H9 (cell line): Measurements from ENCODE around the gene ZHX3. TPM values are rescaled to one million over a fixed set of nuclear protein-coding genes. Genes with fewer than 3 reads are reported as not detected.

Experiments used
- DNase-seq: peaks from one replicate; pipeline ENCODE4 v3.0.0-alpha.2; 2017
- H2AFZ ChIP-seq: one replicate; pipeline ENCODE4 v1.6.1; 2013; ENCODE audit warnings: mild to moderate bottlenecking, low read length, control low read depth, moderate library complexity
- H2AK5ac ChIP-seq: 2 replicates; pipeline ENCODE4 v1.6.1; 2013; ENCODE audit warnings: low read length, control low read depth, mixed read lengths; ENCODE audit not compliant: insufficient read length
- H2BK120ac ChIP-seq: one replicate; pipeline ENCODE4 v1.6.1; 2013; ENCODE audit warnings: low read depth, mild to moderate bottlenecking, low read length, control low read depth, inconsistent platforms; ENCODE audit not compliant: poor library complexity, severe bottlenecking
- H2BK12ac ChIP-seq: 2 replicates; pipeline ENCODE4 v1.6.1; 2013; ENCODE audit warnings: low read length, control low read depth, mixed read lengths, low read depth; ENCODE audit not compliant: insufficient read length
- H2BK15ac ChIP-seq: 2 replicates; pipeline ENCODE4 v1.6.1; 2013; ENCODE audit warnings: low read depth, low read length, control low read depth
- H2BK20ac ChIP-seq: one replicate; pipeline ENCODE4 v1.6.1; 2013; ENCODE audit warnings: low read depth, mild to moderate bottlenecking, low read length, control low read depth, inconsistent platforms; ENCODE audit not compliant: poor library complexity, severe bottlenecking
- H2BK5ac ChIP-seq: 2 replicates; pipeline ENCODE4 v1.6.1; 2013; ENCODE audit warnings: low read length, control low read depth, mixed read lengths; ENCODE audit not compliant: insufficient read length
- H3K14ac ChIP-seq: 2 replicates; pipeline ENCODE4 v1.6.1; 2013; ENCODE audit warnings: low read length, control low read depth; ENCODE audit not compliant: insufficient read depth
- H3K18ac ChIP-seq: 2 replicates; pipeline ENCODE4 v1.6.1; 2013; ENCODE audit warnings: low read depth, mild to moderate bottlenecking, mixed read lengths, low read length, control low read depth; ENCODE audit not compliant: insufficient read length
- H3K23ac ChIP-seq: 2 replicates; pipeline ENCODE4 v1.6.1; 2013; ENCODE audit warnings: low read length, control low read depth, mixed read lengths, low read depth; ENCODE audit not compliant: insufficient read length
- H3K23me2 ChIP-seq: 2 replicates; pipeline ENCODE4 v1.6.1; 2013; ENCODE audit warnings: low read depth, mild to moderate bottlenecking, mixed read lengths, low read length, control low read depth; ENCODE audit not compliant: insufficient read length, poor library complexity, severe bottlenecking
- H3K27ac ChIP-seq: 2 replicates; pipeline ENCODE4 v1.5.1; 2013; ENCODE audit warnings: low read length, control low read depth, mixed read lengths, low read depth; ENCODE audit not compliant: insufficient read length
- H3K27me3 ChIP-seq: 2 replicates; pipeline ENCODE4 v1.6.1; 2013; ENCODE audit warnings: low read length, control low read depth, inconsistent platforms; ENCODE audit not compliant: insufficient read depth
- H3K4ac ChIP-seq: 2 replicates; pipeline ENCODE4 v1.6.1; 2013; ENCODE audit warnings: low read depth, mild to moderate bottlenecking, control low read depth, inconsistent platforms, low read length, moderate library complexity
- H3K4me1 ChIP-seq: 2 replicates; pipeline ENCODE4 v1.6.1; 2013; ENCODE audit warnings: low read length, control low read depth, inconsistent platforms; ENCODE audit not compliant: insufficient read depth
- H3K4me2 ChIP-seq: 2 replicates; pipeline ENCODE4 v1.6.1; 2013; ENCODE audit warnings: low read length, control low read depth, mixed read lengths; ENCODE audit not compliant: insufficient read length, insufficient read depth
- H3K56ac ChIP-seq: 2 replicates; pipeline ENCODE4 v1.6.1; 2013; ENCODE audit warnings: low read depth, mild to moderate bottlenecking, mixed read lengths, low read length, control low read depth; ENCODE audit not compliant: insufficient read length
- H3K79me1 ChIP-seq: 2 replicates; pipeline ENCODE4 v1.6.1; 2013; ENCODE audit warnings: low read depth, mild to moderate bottlenecking, moderate library complexity, low read length, control low read depth, inconsistent platforms; ENCODE audit not compliant: insufficient read depth, poor library complexity, severe bottlenecking
- H3K79me2 ChIP-seq: 2 replicates; pipeline ENCODE4 v1.6.1; 2013; ENCODE audit warnings: low read length, control low read depth, inconsistent platforms; ENCODE audit not compliant: insufficient read depth
- H3K9ac ChIP-seq: 2 replicates; pipeline ENCODE4 v1.6.1; 2013; ENCODE audit warnings: low read length, control low read depth, mixed read lengths; ENCODE audit not compliant: insufficient read length; ENCODE audit errors: extremely low read depth
- H3K9me3 ChIP-seq: one replicate; pipeline ENCODE4 v1.6.1; 2013; ENCODE audit warnings: low read depth, low read length, inconsistent platforms; ENCODE audit not compliant: control insufficient read depth
- H3T11ph ChIP-seq: one replicate; pipeline ENCODE4 v1.6.1; 2013; ENCODE audit warnings: mild to moderate bottlenecking, low read length, control low read depth, inconsistent platforms
- H4K20me1 ChIP-seq: one replicate; pipeline ENCODE4 v1.6.1; 2013; ENCODE audit not compliant: control insufficient read depth, insufficient read length, insufficient read depth
- H4K5ac ChIP-seq: 2 replicates; pipeline ENCODE4 v1.6.1; 2013; ENCODE audit warnings: low read depth, mild to moderate bottlenecking, mixed read lengths, low read length, control low read depth; ENCODE audit not compliant: insufficient read length
- H4K8ac ChIP-seq: replicated peaks from 2 replicates; pipeline ENCODE4 v1.6.1; 2013; ENCODE audit warnings: low read length, control low read depth, mixed read lengths, low read depth; ENCODE audit not compliant: insufficient read length
- H4K91ac ChIP-seq: 2 replicates; pipeline ENCODE4 v1.6.1; 2013; ENCODE audit warnings: low read depth, mild to moderate bottlenecking, moderate library complexity, mixed read lengths, low read length, control low read depth; ENCODE audit not compliant: insufficient read length
- H3K27ac Mint-ChIP-seq, 3 experiments: 2 replicates in 2 of 3; 3 replicates in 1 of 3; pipeline ENCODE4 v1.8.0; 2020 to 2021; ENCODE audit warnings: mixed read lengths in 3 of 3, mild to moderate bottlenecking in 1 of 3, moderate library complexity in 1 of 3
- H3K27me3 Mint-ChIP-seq: 2 replicates; pipeline ENCODE4 v1.8.0; 2021; ENCODE audit warnings: low read depth, mild to moderate bottlenecking, moderate library complexity, mixed read lengths
- H3K36me3 Mint-ChIP-seq, 3 experiments: 2 replicates in 2 of 3; 3 replicates in 1 of 3; pipeline ENCODE4 v1.8.0; 2020 to 2021; ENCODE audit warnings: low read depth in 3 of 3, mixed read lengths in 3 of 3; ENCODE audit not compliant: insufficient read depth in 1 of 3
- H3K4me1 Mint-ChIP-seq, 2 experiments: 2 replicates each; pipeline ENCODE4 v1.8.0; 2020; ENCODE audit warnings: mixed read lengths in 2 of 2
- H3K4me3 Mint-ChIP-seq, 2 experiments: 2 replicates in 1 of 2; 3 replicates in 1 of 2; pipeline ENCODE4 v1.8.0; 2020 to 2021; ENCODE audit warnings: mild to moderate bottlenecking in 2 of 2, mixed read lengths in 2 of 2, moderate library complexity in 1 of 2
- H3K9me3 Mint-ChIP-seq, 2 experiments: 2 replicates in 1 of 2; 3 replicates in 1 of 2; pipeline ENCODE4 v1.8.0; 2020; ENCODE audit warnings: mild to moderate bottlenecking in 2 of 2, mixed read lengths in 2 of 2, moderate library complexity in 1 of 2
- WGBS: extraction: QIAGEN DNeasy Blood & Tissue Kit; methylation state at CpG from one replicate; pipeline ENCODE4 v1.1.7; 2013; ENCODE audit warnings: missing lambda C conversion rate, low lambda C conversion rate, mixed read lengths; ENCODE audit not compliant: insufficient read length; ENCODE audit errors: extremely low coverage; 5-methylcytosine and 5-hydroxymethylcytosine counted together
- total RNA-seq: library from RNA; stranded (reverse); gene quantifications from 2 replicates; pipeline ENCODE4 v1.2.1, GENCODE V29; 2021
- TF ChIP-seq, protein P1 (sequence below): fragments of 200-600 bp; sonication (generic); conservative IDR thresholded peaks from 3 replicates; pipeline ENCODE4 v1.8.0; 2021; ENCODE audit warnings: antibody characterized with exemption, mild to moderate bottlenecking

The ZHX3 gene
- total RNA-seq, 1 experiment from 2014 or later = 4.4 TPM

DNA sequence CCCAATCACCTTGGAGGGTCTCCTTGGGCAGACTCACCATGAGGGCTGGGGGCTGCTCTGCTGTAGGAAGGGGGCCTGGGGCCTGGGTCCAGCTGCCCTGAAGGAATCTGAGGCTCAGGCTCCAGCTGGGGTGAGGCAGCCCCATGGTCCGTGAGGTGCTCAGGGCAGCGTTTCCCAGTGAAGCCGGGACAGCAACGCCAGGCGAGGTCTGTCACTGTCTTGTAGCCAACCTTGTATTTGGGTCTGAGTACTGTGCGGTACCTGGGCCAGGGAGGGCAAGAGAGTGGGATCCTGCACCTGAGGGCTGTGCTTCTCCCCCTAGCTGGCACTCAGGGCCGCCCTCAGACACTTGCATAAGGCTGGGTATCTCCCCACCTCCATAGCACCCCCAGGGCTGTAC, 46.1 kb upstream of the ZHX3 start:
- peaks cover 19% of the 10 kb centered on the region for H3K27me3 ChIP-seq
- H4K20me1 ChIP-seq = no peaks in the 10 kb centered on the region
- no peak overlapping the region for H2BK15ac ChIP-seq
- H3K56ac ChIP-seq = no peak overlapping the region
- H3K27ac ChIP-seq = no peak overlapping the region
- no peak overlapping the region for H2AFZ ChIP-seq
- H2BK20ac ChIP-seq = no peak overlapping the region
- H2BK12ac ChIP-seq = no peak overlapping the region
- no peak overlapping the region for H4K91ac ChIP-seq
- peaks cover 3% of the 10 kb centered on the region for H3K23me2 ChIP-seq
- H3K79me1 ChIP-seq = no peaks in the 10 kb centered on the region
- H3K4me1 Mint-ChIP-seq = peaks cover 10 to 11% of the 10 kb centered on the region in 2 experiments
- H3K79me2 ChIP-seq = no peaks in the 10 kb centered on the region
- DNase-seq = no peak
- no peak overlapping the region for H3K18ac ChIP-seq
- H2AK5ac ChIP-seq = no peak overlapping the region
- H3K23ac ChIP-seq = no peak overlapping the region
- no peak overlapping the region for H4K8ac ChIP-seq
- H3K9me3 Mint-ChIP-seq = no peaks in the 10 kb centered on the region; a peak in 1 of 5 replicates
- no peaks in the 10 kb centered on the region for H3K9me3 ChIP-seq
- H3K4me1 ChIP-seq = no peaks in the 10 kb centered on the region
- H3K14ac ChIP-seq = no peak overlapping the region
- TF ChIP-seq, protein P1, sequence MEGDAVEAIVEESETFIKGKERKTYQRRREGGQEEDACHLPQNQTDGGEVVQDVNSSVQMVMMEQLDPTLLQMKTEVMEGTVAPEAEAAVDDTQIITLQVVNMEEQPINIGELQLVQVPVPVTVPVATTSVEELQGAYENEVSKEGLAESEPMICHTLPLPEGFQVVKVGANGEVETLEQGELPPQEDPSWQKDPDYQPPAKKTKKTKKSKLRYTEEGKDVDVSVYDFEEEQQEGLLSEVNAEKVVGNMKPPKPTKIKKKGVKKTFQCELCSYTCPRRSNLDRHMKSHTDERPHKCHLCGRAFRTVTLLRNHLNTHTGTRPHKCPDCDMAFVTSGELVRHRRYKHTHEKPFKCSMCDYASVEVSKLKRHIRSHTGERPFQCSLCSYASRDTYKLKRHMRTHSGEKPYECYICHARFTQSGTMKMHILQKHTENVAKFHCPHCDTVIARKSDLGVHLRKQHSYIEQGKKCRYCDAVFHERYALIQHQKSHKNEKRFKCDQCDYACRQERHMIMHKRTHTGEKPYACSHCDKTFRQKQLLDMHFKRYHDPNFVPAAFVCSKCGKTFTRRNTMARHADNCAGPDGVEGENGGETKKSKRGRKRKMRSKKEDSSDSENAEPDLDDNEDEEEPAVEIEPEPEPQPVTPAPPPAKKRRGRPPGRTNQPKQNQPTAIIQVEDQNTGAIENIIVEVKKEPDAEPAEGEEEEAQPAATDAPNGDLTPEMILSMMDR = no peak
- no peak overlapping the region for H3K4me2 ChIP-seq
- H2BK5ac ChIP-seq = no peak overlapping the region
- WGBS = no CpG with 5 or more reads among the region's 7 CpGs
- no peak overlapping the region for H2BK120ac ChIP-seq
- no peak overlapping the region for H3K4me3 Mint-ChIP-seq
- peaks cover 0 to 3% (median 0%) of the 10 kb centered on the region in 3 experiments; a peak in 2 of 7 replicates for H3K36me3 Mint-ChIP-seq
- H3K9ac ChIP-seq = no peak overlapping the region
- H3K27me3 Mint-ChIP-seq = peaks cover 36% of the 10 kb centered on the region
- H4K5ac ChIP-seq = no peak overlapping the region
- no peak overlapping the region for H3K27ac Mint-ChIP-seq
- no peak overlapping the region for H3K4ac ChIP-seq
- H3T11ph ChIP-seq = no peak overlapping the region
